DMS53 treated with DMSO at 0.1 percent for 48 hours (cell line): Measurements from ENCODE around the gene WBP1L.
"Not testable (repeated sequence)": the region's sequence is repeated elsewhere in the genome, so short reads cannot be mapped to it uniquely, and the experiment has no call there.

Experiments used
- DNase-seq: peaks from one replicate; lab custom pipeline; 2025; ENCODE audit not compliant: unreplicated experiment; lab: John Stamatoyannopoulos, UW

The WBP1L gene

DNA sequence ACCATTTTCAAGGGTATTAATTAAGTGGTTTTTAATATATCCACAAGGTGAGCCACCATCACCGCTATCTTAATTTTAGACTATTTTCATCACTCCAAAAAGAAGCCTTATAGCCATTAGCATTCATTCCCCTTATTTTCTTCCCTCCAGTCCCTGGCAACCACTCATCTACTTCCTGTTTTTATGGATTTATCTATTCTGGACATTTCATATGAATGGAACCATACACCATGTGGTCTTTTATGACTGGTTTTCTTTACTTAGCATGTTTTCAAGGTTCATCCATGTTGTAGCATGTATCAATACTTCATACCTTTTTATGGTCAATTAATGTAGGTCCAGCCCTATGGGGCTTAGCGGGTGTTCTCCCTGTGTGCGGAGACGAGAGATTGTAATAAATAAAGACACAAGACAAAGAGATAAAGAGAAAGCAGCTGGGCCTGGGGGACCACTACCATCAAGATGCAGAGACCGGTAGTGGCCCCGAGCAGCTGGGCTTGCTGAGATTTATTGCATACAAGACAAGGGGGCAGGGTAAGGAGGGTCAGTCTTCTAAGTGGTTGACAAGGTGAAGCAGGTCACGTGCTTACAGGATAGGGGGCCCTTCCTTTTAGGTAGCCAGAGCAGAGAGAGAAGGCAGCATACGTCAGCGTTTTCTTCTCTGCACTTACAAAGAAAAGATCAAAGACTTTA lies 14.6 kb downstream of the WBP1L start:
- DNase-seq: no peak

DNA sequence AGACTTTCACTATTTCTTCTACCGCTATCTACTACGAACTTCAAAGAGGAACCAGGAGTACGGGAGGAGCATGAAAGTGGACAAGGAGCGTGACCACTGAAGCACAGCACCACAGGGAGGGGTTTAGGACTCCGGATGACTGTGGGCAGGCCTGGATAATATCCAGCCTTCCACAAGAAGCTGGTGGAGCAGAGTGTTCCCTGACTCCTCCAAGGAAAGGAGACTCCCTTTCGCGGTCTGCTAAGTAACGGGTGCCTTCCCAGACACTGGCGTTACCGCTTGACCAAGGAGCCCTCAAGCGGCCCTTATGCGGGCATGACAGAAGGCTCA lies 15.2 kb downstream of the WBP1L start:
- DNase-seq: not testable (repeated sequence)

DNA sequence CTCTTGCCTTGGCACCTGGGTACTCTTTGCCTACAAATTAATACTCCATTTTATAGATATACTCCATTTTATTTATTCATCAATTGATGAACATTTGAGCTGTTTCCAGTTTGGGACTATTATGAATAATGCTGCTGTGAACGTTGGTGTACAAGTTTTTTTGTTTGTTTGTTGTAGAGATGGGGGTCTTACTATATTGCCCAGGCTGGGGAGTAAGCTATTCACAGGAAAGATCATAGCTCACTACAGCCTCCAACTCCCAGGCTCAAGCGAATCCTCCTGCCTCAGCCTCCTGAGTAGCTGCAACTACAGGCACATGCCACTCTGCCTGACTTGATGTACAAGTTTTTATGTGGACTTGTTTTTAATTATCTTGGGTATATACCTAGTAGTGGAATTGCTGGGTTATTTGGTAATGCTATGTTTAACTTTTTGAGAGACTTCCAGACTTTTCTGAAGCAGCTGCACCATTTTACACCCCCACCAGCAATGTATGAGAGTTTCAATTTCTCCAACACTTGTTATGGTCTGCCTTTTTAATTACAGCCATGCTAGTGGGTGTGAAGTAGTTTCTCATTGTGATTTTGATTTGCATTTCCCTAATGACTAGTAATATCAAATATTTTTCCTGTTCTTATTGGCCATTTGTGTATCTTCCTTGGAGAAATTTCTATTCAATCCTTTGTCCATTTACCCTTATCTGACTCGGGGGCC lies 15.9 kb downstream of the WBP1L start:
- DNase-seq: no peak

DNA sequence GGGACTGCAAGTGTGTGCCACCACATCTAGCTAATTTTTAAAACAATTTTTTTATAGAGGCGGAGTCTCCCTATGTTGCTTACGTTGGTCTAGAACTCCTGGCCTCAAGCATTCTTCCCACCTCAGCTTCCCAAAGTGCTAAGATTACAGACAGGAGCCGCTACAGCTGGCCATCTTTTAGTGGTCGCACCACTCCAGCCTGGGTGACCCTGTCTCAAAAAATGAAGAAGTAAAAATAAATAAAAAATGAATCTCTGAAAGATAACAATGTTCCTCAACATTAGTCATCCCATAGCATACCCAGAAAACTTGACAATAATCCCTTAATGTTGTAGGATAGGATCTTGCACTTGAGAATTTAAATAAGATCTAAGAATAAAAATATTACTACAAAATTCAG lies 18.2 kb downstream of the WBP1L start:
- DNase-seq: no peak

DNA sequence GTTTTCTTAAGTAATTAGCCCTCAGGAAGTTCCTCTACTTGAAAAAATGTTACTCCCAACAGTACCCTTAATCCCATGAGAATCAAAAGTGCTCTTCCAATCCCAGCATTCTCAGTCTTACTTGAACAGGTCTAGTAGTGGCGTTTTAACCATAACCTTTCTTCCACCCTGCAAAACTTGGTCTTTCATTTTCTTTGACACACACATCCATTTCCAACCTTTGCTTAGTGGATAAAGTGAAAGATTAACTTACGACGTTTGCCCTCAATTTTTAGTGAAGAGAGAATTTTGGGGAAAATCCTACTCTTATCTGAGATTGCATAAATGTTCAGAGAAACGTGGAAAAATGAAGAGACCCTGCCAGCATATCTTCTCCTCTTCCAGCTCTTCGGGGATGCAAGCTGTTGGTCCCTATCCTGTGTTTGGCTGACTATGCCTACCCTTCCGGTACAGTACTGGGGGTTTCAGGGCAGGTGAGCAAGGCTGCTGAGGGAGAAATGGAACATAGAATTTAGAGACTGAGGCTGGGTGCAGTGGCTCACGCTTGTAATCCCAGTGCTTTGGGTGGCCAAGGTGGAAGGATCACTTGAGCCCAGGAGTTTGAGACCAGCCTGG lies 18.8 kb downstream of the WBP1L start:
- no peak for DNase-seq

DNA sequence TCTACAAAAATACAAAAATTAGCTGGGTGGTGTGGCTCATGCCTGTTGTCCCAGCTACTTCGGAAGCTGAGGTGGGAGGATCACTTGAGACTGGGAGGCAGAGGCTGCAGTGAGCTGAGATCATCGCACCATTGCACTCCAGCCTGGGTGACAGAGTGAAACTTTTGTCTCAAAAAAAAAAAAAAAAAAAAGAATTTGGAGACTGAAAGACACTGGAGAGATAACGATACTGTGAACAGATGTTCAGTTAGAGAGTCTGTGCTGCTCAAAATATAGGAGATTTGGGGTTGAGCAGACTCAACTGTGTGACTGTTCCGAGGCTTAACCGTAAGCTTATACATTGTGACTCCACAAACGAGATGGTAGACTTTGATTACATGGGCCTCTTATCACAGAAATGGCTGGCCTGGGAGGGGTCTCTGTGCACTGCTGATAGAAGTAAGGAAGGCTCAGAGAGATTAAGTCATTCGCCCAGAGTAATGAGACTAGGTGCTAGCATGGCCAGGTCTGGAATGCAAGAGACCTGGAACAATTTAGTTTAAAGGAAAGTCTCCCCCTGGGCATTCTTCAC lies 19.4 kb downstream of the WBP1L start:
- no peak for DNase-seq

DNA sequence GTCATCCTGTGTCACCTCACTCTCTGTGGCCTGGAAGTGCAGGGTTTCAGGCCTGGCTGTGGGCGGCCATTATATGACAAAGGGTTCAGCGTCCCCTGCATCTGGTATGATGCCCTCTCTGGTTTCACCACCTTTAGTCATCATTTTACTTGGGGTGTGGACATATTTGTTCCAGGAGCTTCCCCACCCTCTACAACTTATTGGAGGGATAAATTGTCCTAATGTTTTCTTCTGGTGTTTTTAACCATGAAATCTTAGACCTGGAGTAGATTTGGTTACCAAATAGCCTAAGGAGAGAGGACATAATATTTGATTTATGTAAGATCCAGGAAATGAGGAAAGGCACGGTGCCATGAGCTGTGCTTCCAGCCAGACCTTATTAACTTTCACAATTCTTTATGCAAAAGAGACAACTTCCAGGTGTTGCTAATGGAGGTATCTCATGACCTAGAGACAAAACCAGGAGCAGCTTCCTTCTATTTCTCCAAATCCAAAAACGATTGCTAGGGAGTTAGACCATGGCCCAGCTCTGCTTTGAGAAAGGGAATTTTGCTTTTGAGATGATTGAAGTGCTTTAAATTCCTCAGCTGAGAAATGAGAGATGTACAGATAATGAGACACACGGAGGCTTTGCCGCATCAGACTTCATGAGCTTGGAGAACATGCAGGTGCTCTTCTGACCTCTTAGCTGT lies 20.9 kb downstream of the WBP1L start:
- no peak for DNase-seq

DNA sequence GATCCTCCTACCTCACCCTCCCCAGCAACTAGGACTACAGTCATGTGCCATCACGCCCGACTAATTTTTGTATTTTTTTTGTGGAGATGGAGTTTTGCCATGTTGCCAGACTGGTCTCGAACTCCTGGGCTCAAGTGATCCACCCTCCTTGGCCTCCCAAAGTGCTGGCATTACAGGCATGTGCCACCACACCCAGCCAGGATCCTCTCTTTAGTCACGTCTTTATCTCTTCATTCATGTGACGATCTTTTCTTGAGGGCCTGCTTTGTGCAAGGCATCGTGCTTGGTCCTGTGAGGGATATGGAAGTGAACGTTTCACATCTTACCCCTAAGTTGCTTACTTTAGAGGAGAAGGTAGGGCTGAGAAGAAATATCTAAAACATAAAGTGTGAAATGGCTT lies 21.6 kb downstream of the WBP1L start:
- DNase-seq: no peak

DNA sequence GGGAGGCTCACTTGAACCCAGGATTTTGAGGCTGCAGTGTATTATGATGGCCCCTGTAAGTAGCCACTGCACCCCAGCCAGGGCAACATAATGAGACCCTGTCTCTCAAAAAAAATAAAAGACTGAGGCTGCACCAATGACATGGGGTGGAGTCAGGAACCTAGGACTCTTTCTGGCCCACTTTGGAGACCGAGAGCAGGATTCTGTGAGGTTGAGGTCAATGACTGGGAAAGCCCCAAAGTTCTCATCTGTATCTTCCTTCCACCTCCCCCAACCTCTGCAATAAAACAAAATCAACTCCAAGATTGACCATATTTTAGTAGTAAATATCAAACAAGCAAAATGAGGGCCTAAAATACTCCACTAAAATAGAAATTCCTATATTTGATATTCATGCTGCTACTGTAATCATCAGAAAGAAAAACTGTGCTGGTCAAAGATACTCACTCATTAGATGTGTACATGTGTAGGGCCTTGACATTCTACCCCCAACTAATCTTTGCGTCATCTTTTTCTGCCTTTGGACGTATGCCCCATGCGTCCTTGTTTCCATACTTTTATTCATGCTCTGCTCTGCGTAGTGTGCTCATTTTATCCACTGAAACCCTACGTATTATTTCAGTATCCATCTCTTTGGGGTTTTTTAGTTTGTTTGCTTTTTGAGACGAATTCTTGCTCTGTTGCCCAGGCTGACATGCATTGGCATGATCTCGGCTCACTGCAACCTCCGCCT lies 23.8 kb downstream of the WBP1L start:
- DNase-seq: no peak

DNA sequence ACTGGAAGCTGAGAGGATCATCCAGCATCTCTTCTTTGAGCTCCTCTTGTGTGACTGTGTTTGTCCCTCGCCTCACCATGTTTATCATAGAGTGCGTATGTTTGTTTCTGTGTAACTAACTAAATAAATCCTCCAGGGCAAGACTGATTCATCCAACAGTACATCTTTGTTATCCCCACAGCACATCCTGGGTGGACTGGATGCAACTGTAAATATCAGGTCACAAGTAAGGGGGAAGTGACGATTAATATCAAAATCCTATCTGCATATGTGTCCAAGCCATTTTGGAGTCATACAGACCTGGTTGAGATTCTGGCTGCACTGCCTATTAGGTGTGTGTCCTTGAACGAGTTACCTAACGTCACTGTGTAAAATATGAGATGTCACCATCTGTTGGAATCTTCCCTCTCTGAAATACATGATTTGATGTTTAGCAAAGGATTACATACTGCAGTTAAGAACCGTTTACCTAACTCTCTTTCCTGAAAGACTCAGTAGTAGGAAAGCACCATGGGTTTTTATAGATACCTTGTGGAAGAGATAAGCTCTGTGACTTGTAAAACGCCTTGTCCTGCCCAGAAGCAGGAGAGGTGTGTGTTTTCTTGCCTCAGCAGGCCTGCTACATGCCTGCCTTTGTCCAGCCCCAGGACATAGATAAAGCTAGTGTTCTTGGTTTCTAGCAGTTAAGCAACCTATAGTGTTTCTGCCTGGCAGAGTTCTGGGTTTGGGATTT lies 25.8 kb downstream of the WBP1L start:
- peak; percentile 64 for DNase-seq

DNA sequence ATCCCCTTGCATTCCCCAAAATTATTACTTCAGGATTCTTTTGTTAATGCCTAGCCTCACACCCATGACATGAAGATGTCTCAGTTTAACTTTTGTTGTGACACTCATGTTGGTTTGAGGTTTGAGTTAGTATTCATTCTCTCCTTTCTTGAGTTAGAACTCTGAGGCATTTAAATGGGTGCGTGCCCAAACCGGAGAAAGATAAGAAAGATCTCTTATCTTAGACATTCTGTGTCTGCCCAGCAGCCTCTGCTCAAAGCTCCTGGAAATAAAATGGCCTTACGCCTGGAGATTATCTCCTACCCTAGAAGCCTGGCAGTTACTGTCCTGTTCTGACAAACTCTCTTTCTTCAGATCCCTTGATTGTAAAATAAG lies 26.3 kb downstream of the WBP1L start:
- no peak for DNase-seq

DNA sequence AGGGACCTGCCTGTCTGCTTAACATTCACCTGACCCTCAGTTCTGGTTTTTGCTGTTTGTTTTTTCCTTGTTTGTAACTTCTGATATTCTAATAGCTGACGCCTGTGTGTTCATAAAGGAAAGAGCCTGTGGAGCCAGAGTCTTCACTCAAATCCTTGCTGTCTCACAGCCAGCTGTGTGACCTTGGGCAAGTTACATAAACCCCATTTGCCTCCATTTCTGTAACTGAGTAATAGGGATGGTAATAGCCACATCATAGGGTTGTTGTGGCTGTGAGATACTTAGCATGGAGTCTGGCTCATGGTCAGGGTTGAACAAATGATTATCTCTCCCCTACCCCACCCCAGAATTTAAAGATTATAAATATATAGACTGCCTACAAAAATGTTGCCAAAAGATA lies 27.0 kb downstream of the WBP1L start:
- DNase-seq: no peak

DNA sequence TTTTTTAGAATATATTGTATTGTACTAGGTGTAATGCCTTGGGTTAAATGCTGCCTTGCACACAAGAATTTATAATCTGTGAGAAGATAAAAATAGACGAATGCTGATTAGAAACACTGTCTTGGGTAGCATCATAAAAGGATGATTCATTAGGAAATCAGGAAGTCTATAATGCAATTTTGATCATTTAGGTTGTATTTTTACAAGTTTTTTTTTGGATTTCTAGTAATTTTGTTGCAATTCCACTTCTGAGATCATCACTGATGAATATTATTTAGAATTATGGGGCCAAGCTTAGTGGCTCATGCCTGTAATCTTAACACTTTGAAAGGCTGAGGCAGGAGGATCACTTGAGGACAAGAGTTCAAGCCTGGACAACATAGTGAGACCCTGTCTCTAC lies 29.6 kb downstream of the WBP1L start:
- DNase-seq: no peak

DNA sequence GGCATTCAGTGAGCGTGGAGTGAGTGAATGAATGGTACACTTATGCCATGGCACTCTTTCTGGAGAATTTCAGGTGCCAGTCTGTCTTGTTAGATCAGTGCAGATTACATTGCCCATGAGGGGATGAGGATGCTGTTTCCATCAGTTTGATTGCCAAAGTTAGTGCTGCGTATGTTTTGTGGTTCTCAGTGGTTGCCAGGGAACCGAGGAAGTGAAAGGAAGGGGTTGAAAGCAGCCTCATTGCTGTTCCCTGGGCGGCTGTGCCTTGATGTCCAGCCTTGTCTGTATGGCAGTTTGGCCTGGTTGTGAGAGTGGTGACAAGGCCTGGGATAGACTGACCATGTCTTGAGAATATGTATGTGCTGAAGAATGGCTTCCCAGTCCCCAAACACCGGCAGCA lies 30.2 kb downstream of the WBP1L start:
- no peak for DNase-seq

DNA sequence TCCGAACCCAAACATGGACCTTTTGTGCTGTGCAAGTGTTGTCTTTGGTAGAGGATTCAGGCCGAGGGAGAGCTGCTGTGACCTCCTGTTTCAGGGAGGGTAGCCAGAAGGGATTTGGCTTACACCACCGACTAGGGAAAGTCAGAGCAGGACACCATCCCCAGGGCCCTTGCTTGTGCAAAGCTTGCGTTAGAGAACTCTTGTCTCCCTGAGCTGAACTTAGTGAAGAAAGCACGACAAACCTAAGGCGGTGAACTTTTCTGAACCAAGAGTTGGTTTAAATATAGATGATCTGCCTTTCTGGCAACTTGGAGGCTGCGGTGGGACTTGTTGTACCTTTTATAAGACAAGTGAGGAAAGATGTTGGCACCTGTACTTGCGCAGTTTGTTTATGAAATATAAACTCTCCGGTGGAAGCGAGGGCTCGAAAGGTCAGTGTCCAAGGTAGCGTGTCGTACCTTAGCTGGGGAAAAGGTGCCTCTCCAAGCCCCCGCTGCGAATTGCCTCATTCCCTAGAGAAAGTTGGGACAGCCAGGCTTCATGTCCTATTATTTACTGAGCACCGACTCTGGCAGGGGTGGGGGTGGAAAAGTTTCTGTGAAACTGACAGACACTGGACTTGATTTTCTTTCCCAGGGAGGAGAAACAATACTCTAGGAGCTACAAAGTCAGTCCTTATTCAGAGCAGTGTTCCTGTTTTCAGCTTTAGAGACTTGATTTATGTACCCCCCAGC lies 31.6 kb downstream of the WBP1L start:
- no peak for DNase-seq

DNA sequence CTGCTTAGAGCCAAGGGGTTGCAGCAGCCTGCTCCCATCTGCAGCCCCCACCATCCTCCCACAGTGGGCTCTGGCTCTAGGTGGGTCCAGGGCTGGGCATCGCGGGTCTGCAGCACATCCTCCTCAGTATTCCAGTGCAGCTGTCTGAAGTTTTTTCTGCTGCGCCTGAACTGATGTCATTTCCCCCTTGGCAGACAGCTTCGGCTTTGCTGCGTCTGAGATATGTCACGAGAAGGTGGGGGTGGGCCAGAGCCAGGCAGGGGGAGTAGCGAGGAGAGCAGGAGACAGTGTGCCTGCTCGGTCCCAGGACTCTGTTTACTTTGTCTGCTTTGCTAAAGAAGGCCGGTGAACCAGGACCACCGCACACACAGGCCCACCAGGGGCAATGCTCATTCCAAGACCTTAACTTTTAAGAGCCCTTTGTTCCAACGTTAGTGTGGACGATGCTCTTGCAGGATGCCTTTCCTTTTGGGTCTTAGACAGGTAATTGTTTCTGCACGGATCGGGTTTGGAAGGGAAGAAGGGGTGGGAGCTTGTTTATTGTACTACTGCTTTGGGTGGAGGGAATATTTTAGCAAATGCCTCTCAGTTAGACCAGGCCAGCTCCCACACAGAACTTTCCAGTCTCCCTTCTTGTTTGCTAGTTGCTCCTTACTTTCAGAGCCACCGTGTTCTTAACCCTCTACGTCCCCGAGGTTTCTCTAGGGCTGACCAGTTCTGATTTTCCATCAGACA lies 32.4 kb downstream of the WBP1L start:
- no peak for DNase-seq

DNA sequence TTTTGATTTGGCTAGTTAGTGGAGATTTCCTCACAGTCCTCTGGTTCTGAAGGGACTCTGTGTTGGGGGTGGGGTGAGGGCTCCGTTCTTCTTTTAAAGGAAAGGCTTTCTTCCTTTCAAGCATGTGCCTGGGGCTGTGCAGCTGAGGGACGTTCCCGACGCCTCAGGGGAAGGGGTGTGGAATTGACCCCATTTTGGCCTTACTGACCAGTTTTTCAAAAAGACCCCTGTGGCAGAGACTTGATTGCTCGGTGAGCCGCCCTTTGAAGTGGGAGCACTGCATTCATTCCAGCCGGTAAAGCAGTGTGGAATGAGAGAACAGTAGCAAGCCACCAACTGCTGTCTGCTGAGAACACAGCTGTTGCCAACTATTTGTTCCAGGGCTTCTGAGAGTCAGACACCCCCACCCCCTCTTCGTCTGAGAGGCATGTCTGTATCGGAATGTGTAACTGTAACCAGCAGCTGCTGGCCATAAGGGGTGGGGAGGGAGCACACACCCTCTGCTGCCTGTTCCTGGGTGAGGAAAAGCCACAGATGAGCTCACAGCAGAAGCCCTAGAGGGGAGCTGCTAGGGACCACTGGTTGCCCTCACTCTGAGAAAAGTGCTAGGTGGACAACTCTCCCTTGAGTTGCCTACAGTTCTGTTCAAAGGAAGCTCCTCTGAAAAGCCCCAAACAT lies 33.2 kb downstream of the WBP1L start:
- no peak for DNase-seq

DNA sequence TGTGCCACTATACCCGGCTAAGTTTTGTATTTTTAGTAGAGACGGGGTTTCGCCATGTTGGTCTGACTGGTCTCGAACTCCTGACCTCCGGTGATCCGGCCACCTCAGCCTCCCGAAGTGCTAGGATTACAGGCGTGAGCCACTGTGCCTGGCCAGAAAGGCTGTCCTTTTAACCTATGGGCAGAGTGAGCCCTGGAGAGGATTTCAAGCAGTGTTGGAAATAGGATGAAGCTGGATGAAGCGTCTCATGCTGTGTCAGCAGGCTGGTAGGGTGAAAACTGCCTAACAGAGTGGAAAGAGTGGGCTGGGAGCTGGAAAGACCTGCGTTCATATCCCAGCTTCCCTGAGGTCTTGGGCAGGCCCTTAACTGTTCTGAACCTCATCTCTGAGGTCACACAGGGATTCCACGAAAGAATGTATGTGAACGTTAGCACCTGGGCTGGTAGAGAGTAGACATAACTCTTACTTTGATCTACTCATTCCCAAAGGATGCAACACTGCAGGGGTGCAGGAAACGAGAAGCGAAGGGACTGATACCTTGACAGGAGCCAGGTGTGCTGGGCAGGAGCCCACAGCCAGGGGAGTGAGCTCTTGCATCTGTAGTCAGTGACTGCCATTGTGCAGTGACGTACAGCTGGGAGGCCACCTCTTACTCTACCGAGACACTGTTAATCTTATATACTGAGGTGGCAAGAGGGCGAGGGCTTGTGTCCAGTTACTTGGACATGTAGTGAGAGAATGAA lies 34.1 kb downstream of the WBP1L start:
- no peak for DNase-seq
